NCI-H748 treated with DMSO at 0.1 percent for 48 hours (cell line): ENCODE measurements around the gene TLCD3A.
"Not testable (repeated sequence)": the region's sequence is repeated elsewhere in the genome, so short reads cannot be mapped to it uniquely, and the experiment has no call there.

ENCODE experiments used
- DNase-seq: peaks from one replicate; lab custom pipeline; 2025; lab: John Stamatoyannopoulos, UW

The TLCD3A gene

DNA sequence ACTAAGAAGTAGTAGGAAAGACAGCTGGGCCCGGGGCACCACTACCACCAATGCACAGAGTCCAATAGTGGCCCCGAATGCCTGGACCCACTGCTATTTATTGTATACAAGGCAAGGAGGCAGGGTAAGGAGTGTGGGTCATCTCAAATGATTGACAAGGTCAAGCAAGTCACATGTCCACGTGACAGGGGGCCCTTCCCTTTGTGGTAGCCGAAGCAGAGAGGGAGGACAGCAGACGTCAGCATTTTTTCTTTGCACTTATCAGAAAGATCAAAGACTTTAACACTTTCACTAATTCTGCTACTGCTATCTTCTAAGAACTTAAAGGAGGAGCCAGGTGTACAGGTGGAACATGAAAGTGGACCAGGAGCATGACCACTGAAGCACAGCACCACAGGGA lies 24.3 kb upstream of the TLCD3A start:
- no peak for DNase-seq

DNA sequence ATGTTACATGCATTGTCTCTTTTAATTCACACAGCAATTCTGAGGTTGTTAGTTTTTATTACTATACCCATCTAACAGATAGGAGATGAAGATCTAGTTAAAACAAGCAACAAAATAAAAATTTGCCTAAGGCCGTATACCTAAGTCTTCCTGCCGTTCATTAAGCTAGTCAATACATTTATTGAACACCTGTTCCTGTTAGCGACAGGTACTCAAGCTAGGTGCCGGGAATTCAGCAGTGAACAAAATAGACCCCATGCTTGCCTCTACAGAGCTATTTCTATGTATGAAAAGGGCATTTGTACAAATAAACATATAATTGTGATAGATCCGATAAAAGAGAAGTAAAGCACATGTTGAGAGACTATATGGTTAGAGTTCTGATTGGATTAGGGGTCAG lies 14.3 kb upstream of the TLCD3A start:
- no peak for DNase-seq

DNA sequence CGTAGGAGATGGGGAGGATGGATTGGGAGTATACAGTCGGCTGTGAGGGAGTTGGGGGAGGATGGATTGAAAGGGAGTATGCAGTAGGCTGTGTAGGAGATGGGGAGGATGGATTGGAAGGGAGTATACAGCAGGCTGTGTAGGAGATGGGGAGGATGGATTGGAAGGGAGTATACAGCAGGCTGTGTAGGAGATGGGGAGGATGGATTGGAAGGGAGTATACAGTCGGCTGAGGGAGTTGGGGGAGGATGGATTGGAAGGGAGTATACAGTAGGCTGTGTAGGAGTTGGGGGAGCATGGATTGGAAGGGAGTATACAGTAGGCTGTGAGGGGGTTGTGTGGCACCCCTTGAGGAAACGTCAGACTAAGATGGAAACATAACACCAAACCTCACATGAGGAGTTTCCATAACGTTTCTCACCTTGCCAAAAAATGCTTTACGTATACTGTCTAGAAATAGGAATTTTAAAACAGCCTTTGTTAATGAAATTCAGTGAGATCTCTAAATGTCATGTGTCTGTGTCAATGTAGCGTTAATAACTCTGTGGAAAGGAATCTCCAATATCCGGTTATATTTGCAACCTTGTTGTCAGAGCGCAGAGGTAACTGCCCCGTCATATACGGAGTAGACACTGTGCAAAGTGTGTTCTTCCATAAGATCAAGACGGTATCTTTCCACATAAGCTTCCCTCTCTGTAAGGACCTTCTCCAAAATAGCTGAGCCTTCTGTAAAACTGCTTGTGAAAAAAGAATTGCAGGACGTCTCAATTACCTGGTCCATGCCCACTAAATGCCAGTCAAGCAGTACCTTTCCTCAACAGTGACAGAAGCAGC lies 11.5 kb upstream of the TLCD3A start:
- no peak for DNase-seq

DNA sequence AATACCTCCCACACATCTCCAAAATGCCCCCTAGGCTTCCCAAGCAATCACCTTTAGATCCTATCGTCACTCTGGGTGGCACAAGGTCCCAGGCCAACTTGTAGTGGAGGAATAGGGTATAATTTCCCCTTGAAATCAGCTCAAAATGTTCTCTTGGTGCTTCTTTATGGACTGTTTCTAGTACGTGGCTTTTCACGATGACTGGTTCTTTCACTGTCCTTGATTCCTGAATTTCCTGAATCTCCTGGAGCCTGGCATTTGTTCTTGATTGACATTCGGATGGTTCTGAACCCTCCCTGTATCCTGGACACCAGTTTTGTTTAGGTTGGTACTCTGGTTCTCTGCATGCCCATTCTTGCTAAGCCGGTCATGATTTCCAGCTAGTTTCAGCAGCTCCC lies 10.9 kb upstream of the TLCD3A start:
- DNase-seq: no peak

DNA sequence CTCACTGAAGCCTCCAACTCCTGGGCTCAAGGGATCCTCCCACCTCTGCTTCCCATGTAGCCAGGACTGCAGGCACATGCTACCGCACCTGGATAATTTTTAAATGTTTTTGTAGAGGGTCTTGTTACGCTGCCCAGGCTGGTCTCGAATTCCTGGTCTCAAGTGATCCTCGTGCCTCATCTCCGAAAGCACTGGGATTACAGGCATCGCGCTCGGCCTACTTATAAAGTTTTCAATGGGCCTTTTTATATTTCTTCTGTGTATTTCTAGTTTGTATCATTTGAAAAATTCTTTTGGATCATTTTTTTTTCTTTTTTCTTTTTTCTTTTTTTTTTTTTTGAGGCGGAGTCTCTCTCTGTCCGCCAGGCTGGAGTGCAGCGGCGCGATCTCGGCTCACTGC lies 7.3 kb upstream of the TLCD3A start:
- DNase-seq: no peak

DNA sequence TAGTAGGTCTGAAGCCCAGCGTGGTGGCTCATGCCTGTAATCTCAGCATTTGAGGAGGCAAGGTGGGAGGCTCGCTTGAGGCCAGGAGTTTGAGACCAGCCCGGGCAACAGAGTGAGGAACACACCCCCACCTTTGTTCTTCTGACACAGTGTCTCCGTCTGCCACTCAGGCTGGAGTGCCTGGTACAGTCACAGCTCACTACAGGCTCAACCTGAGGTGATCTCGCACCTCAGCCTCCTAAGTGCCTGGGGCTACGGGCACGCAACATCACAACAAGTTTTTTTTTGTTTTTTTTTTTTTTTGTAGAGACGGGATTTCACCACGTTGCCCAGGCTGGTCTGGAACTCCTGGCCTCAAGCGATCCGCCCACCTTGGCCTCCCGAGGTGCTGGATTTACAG lies 6.7 kb upstream of the TLCD3A start:
- no peak for DNase-seq

DNA sequence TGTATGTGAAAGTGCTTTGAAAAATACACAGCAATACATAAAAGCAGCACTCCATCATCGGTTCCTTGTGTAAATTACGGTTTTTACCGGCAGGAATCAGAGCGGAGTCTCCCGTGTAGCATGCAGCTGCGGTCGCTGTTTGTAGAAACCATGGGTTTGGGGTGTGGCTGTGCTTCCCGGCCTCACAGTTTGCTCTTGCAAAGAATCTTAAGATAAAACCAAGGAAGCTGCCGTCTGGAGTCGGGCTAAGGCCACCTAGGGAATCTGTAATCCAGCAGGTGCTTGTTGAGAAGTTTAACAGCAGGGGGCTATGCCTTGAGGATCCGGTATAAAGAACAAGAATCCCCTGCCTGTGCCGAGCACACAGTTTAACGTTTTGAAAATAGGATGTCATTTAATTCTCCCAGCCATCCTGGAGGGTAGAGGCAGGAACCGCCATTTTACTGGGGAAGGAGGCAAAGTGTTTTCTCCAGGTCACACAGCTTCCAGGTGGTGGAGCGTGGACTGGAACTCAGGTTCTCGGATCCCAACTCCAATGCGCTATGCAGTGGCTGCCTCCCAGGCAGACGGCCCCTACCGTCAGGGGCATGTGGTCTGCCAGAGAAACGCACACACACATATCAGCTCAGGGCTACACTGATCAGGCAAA lies 6.0 kb upstream of the TLCD3A start:
- DNase-seq: no peak

DNA sequence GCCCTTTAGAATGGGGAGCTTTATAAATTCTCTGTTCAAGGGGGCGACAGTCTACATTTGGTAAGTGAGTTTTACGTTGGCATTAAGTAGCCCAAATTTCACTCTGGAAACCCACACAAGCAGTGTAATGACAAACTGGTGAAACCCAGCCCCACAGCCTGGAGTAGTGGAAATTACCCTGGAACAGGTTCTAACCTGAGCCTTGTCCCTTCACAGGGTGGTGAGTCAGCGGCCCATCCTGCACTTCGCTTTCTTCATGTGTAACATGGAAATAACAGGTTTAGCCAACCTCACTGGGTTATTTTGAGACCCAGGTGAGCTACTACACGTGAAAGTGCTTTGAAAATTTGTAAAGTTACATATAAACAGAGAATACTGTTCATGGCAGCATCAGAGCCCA lies 3.5 kb upstream of the TLCD3A start:
- DNase-seq: no peak

DNA sequence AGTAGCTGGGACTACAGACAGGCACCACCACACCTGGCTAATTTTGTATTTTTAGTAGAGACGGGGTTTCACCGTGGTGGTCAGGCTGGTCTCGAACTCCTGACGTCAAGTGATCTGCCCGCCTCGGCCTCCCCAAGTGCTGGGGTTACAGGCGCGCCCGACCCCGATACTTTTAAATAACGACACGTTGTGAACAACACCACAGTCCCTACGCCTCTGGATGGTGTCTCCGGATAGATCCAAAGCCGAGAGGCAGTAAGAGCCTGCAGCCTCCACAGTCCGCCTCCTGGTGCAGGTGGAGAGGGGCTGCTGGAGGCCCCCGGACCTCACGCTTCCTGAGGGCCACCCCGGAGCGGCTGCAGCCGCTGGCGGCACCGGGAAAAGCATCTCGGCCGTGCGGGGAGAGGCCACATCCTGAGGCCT lies 741 bp upstream of the TLCD3A start:
- DNase-seq: no peak

DNA sequence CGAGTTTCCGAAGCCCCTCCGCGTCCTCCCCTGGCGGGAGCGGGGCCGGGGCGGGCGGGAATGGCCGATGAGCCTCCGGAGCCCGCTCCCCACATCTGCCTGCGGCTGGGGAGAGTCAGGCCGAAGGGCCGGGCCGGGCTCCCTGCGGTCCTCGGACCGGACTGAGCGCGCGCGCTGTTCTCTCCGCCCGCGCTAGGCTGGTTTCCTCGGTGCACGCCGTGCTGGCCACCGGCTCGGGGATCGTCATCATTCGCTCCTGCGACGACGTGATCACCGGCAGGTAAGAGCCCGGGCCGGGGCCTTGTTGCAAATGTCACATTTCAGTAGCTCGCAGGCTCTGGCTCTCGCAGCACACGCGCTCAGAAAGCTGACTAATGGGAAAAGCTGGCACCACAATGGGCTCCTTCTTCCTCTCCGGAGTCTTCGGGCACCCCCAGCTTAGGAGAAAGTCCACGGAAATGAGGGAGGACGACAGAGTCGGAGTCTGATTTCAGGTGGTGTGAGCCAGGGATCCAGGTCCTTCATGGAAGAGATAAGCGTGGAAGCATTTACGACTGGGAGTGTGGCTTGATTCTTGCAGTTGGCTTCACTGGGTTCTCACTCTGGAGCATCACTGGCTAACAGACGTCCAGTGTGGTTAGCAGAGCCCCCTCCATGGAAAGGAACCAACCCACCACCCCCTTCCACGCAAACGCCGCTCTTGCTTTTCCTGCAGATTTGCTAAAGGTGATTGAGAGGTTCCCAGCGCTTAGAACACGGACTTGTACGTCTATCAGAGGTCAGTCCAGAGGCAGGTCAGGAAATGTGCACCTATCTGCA lies 715 bp downstream of the TLCD3A start:
- DNase-seq: peak; percentile 47

DNA sequence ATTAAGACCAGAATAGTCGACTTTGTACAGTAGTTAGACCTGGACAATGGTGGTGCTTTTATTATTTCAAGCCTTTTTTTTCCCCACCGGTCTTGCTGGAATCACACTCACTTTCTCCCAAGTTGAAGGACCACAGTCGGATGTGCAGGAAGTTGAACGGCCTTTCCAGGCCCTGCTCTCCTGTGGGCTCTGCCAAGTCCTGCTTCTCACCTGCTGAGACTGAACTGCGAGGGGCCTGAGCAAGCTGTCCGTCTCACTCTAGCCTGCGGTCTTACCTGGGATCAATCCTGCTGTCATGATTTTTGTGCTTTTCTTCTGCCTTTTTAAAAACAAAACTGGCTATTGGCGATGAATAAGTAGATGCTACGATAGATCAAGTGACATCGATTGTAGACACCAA lies 1.3 kb downstream of the TLCD3A start:
- DNase-seq: peak; percentile 47

DNA sequence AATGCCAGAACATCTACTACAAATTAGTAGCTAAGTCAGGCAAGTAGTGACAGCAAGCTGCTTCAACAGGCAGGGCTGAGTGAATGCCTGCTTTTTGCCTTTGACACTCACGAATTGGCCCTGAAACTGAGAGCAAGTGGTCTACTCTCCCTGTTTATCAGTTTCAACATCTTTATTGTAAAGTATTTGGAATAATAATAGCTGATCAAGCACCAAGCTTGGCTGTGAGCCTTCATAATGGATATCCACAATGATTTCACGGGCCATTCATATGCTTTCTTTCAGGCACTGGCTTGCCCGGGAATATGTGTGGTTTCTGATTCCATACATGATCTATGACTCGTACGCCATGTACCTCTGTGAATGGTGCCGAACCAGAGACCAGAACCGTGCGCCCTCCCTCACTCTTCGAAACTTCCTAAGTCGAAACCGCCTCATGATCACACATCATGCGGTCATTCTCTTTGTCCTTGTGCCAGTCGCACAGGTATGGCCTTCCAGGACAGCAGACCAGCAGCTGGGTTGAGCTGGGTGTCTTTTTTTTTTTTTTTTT lies 5.2 kb downstream of the TLCD3A start:
- DNase-seq: no peak

DNA sequence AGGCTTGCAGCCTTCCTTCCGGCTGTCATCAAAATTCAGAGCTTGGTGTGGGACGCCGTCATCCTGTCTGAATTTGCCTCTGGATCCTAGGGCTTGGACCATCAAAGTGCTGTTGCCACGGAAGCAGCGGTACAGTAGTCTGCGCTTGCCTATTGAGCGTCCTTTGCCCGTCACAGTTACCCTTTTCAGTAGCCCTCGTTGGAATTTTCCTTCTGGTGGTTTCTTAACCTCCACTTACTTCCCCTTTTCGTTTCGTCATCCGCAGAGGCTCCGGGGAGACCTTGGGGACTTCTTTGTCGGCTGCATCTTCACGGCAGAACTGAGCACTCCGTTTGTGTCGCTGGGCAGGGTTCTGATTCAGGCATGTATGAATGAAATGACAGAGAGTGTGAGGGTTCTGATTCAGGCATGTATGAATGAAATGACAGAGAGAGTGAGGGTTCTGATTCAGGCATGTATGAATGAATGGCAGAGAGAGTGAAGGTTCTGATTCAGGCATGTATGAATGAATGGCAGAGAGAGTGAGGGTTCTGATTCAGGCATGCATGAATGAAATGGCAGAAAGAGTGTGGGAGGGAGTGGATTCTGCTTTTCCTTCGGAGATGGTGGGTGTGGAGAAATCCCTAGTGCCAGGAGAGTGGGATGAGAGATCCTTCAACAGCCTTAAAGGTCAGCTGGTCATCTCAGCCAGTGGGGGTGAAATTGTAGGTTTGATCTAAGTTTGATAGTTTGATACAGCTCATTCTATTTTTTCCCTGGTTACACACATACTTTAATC lies 8.0 kb downstream of the TLCD3A start:
- no peak for DNase-seq

DNA sequence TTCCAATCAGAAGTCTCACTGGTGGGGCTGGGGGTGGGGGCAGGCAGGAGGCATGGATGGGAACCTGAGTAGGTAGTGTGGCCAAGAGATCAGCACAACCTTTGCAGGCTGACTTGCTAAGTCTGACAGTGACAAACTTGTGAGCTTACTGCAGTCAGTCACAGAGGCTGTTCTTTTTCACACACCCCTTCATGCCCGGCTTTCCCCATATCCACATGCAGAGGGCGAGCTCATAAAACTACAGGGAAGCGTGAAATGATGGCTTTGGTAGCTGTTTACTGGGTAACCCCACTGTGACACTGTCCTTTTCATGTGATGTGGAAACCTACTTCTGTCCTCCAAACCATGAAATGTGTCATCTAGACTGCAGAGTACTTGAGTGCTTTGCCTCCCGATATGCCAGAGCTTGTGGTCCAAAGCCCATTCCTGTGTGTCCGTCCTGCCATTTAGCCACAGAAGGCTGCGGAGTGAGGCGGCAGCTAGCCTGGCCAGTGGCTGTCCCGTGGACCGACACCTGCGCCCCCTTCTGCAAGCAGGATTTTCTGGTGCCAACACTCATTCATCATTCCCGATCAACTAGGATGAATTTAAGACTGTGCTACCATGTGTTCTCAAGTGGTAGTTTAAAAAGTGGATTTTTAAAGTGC lies 9.9 kb downstream of the TLCD3A start:
- no peak for DNase-seq

DNA sequence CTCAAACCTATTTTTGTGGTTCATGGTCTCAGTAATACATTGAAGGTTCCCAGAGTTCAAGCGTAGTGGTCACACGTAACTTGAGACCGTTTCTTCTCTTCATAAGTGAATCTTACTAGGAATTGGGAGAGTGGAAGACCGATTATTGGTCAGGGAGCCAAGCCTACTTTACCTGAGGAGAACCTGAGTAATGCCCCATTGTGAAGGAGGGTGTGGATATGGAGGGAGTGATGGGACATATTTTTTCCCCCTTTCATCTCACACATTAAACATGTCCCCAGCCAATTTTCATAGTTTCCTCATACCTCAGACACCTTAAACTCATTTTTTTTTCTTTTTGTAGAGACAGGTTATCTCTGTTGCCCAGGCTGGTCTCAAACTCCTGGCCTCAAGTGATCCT lies 10.7 kb downstream of the TLCD3A start:
- no peak for DNase-seq

DNA sequence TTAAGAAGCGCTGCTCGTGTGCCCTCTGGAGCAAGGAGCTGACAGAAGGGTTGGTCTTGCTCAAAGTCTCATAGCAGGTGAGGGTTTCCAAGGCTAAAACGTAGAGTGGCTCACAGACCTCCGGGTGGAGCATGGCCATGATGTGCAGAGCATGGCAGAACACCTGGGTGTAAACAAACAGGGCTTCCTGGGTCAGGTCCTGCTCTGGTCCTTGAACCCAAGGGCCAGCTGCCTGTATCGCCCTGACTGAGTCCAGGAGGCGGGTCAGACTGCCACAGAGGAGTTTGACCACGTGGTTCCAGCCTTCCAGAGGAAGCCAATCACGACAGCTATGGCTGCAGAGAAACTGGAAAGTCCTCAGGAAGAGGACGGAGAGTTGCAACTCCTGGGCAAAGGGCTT lies 12.5 kb downstream of the TLCD3A start:
- no peak for DNase-seq

DNA sequence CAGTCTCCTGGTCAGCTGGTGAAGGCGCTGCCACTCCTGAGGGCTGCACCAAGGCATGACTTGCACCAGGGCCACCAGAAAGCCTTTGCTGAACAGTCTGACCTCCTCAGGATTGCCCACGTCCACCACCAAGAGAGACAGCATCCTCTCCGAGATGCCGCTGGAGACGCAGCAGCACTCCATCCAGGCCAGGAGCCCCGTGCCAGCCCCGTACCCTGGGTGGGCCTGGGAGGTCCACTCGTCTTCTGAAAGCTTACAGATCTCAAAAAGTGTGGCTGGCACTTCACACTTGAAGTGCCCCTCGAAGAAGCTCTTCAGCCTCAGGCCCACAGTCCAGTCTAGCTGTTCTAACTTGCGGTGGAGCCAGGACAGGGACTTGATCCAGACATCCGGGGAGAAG lies 13.0 kb downstream of the TLCD3A start:
- no peak for DNase-seq

DNA sequence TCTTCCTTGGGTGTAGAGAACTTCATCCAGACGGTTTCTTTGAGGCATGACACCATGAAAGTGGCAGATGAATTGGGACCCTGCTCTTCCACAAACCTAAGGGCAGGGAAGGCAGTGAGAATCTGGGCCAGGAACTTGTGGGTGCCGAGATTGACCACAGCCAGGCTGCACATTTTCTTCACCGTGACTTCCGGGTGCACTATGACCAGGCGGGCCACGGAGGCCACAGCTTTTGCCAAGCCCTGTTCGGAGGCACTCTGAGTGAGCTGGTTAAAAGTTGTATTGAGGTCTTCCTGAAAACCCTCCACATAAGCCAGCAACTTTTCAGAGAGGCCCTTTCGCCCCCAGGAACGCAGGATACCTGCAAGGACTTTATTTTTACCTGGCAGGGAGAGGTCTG lies 13.8 kb downstream of the TLCD3A start:
- no peak for DNase-seq

DNA sequence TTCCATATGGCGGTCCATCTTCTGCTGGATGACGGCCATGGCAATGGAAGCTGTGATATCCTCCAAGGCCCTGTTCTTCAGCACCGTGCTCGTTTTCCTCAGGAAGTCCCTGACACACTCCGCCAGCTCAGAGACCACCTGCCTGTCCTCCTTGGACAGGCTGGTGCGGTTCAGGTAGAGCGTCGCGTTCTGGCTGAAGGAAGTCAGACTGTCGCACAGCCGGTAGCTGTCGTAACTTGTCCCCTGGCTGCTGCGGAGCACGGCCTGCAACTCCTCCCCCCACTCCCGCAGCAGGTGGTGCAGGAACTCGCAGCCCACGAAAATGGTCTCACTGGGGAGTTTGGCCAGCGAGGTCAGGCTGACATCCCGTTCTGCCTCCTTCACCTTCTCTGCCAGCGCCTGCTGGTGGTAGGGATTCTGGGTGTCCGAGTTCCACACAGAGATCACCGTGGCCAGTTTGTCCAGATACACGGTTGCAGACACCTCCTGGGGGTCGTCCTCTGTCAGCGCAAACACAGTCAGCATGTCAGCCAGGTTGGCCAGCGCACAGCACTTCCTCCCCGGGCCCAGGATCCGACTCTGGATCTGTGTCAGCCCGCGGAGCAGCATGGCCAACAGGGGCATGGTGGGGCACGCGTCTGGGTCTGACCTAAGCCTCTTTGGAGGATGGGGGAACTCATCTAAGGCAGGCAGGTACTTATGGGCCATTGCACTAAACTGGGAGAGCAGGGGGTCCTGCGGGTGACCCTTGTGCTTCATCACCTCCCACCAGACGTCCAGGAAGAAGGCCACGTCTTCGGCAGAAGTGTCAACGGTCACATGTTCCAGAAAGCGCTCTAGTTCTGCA lies 14.6 kb downstream of the TLCD3A start:
- no peak for DNase-seq

DNA sequence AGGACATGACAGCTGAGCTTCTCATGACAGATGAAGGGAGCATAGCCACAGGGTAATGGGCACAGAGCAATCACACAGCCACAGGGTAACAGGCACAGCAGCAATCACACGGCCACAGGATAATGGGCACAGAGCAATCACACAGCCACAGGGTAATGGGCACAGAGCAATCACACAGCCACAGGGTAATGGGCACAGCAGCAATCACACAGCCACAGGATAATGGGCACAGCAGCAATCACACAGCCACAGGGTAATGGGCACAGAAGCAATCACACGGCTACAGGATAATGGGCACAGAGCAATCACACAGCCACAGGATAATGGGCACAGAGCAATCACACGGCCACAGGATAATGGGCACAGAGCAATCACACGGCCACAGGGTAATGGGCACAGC lies 16.2 kb downstream of the TLCD3A start:
- not testable (repeated sequence) for DNase-seq
